ENCODE results near the gene GRIK1. TPM values are rescaled to one million over a fixed set of nuclear protein-coding genes. Genes with fewer than 3 reads are reported as not detected.

GRIK1 gene
- total RNA-seq, 2 experiments from 2014 or later = not detected

- Mint-ChIP-seq H3K9me3 (peaks cover 3% of the 10 kb centered on the region), H3K4me1 (no peaks in the 10 kb centered on the region), H3K27me3 (no peaks in the 10 kb centered on the region), H3K27ac (no peak overlapping the region), H3K36me3 (ENCODE audit: low read depth) (no peaks in the 10 kb centered on the region), H3K4me3 (no peak overlapping the region)
- no peak for DNase-seq
- ChIA-PET CTCF (no interaction called here), POLR2A (no interaction called here)
Measured at GRCh38 chr21:29547998-29548397, 391.8 kb downstream of the GRIK1 start.

DNA sequence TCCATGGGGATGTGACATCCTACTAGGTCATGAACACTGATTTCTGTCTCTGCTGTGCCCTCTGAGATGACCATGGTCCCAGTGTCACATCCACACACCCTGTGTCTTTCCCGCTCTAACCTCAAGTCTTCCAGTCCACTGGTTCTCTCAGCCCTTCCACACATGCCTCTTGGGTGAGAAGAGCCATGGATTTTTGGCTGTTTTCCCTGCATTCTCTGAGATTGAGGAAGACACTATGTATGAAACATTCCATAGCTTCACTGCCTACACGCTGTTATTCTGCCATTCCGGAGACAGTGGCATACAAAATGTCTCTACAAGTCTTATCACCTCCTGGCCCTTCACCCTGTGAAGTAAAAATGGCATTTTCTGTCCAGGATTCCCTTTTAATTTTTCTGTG is 393.7 kb downstream of the GRIK1 start:
- Mint-ChIP-seq H3K4me3 (no peak overlapping the region), H3K36me3 (ENCODE audit: low read depth) (no peaks in the 10 kb centered on the region), H3K4me1 (no peaks in the 10 kb centered on the region), H3K27me3 (no peaks in the 10 kb centered on the region), H3K9me3 (peaks cover 3% of the 10 kb centered on the region), H3K27ac (no peak overlapping the region)
- DNase-seq = no peak
- CTCF ChIA-PET = interaction anchor here (0.9 kb wide), 1 partner anchor 17 kb away, joined by 3 read pairs; no protein-coding TSS in a partner anchor
- POLR2A ChIA-PET = no interaction called here

DNA sequence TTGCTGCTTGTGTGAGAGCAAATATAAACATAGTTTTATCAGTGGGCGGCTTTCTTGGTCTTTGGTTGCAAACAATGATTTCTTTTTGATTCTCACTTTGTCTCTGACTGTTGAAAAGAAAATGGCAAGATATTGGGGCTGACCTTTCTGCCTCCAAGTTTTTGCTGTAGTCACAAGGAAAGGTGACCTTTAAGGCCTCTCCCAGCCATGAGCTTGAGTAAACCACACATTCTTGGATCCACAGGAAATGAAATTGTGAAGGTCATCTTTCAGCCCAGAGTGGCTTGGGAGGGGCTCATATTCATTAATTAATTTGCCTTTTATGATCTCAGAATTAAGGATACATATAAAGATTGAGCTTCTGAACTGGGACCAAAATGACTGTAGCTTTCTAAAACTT is 399.5 kb downstream of the GRIK1 start:
- H3K4me1 Mint-ChIP-seq = no peaks in the 10 kb centered on the region
- ChIA-PET POLR2A (no interaction called here), CTCF (interaction anchor here (1.0 kb wide), 1 partner anchor 51 kb away, joined by 3 read pairs; no protein-coding TSS in a partner anchor)
- no peak overlapping the region for H3K27ac Mint-ChIP-seq
- H3K36me3 Mint-ChIP-seq (ENCODE audit: low read depth) = no peaks in the 10 kb centered on the region
- H3K27me3 Mint-ChIP-seq = no peaks in the 10 kb centered on the region
- DNase-seq = no peak
- H3K4me3 Mint-ChIP-seq = no peak overlapping the region
- no peaks in the 10 kb centered on the region for H3K9me3 Mint-ChIP-seq

- CTCF ChIA-PET = no interaction called here
- Mint-ChIP-seq H3K9me3 (no peaks in the 10 kb centered on the region), H3K27ac (no peak overlapping the region), H3K4me3 (no peak overlapping the region), H3K4me1 (no peaks in the 10 kb centered on the region), H3K36me3 (ENCODE audit: low read depth) (no peaks in the 10 kb centered on the region), H3K27me3 (no peaks in the 10 kb centered on the region)
- DNase-seq = no peak
- POLR2A ChIA-PET = no interaction called here
Measured at GRCh38 chr21:29538115-29538514, 401.7 kb downstream of the GRIK1 start.

- H3K9me3 Mint-ChIP-seq = peaks cover 4% of the 10 kb centered on the region
- ChIA-PET CTCF (no interaction called here), POLR2A (no interaction called here)
- H3K27me3 Mint-ChIP-seq = no peaks in the 10 kb centered on the region
- no peaks in the 10 kb centered on the region for H3K4me1 Mint-ChIP-seq
- H3K4me3 Mint-ChIP-seq = no peak overlapping the region
- DNase-seq = no peak
- no peaks in the 10 kb centered on the region for H3K36me3 Mint-ChIP-seq (ENCODE audit: low read depth)
- H3K27ac Mint-ChIP-seq = no peak overlapping the region
Measured at GRCh38 chr21:29534448-29534847, 405.3 kb downstream of the GRIK1 start.

GRCh38 chr21:29529139-29529538 is 410.7 kb downstream of the GRIK1 start:
- CTCF ChIA-PET = interaction anchor here (0.5 to 1.3 kb wide), 2 partner anchors 16 to 57 kb away, joined by 3 read pairs; no protein-coding TSS in a partner anchor

GRCh38 chr21:29526545-29526944 is 413.3 kb downstream of the GRIK1 start:
- ChIA-PET CTCF (interaction anchor here (0.9 kb wide), 1 partner anchor 12 kb away, joined by 3 read pairs; no protein-coding TSS in a partner anchor), POLR2A (no interaction called here)

More at GRCh38 chr21:29529139-29529538, 410.7 kb downstream of the GRIK1 start:
- POLR2A ChIA-PET = no interaction called here
- Mint-ChIP-seq H3K9me3 (peaks cover 13% of the 10 kb centered on the region), H3K27me3 (no peaks in the 10 kb centered on the region), H3K4me3 (no peak overlapping the region), H3K4me1 (no peaks in the 10 kb centered on the region), H3K27ac (no peak overlapping the region), H3K36me3 (ENCODE audit: low read depth) (peaks cover 9% of the 10 kb centered on the region)
- no peak for DNase-seq

DNA sequence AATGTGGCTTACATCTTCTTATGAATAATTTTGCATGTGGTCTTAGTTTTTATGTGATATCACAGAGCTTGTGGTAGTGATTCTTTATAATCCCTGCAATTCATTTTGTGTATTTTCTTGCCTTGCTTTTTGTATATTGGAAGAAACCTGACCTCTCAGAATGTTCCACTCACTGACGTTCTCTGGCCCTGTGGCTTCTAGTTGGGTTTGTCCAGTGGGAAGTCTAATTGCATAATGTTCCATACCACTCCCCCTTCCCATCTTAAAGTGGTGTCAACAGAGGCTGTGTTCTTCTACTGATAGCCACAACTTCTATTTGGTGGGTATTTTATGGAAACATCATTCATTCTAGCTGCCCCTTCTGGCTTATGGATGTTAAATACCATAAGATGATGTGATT is 415.7 kb downstream of the GRIK1 start:
- no peak overlapping the region for H3K27ac Mint-ChIP-seq
- peaks cover 10% of the 10 kb centered on the region for H3K9me3 Mint-ChIP-seq
- no peaks in the 10 kb centered on the region for H3K27me3 Mint-ChIP-seq
- peaks cover 9% of the 10 kb centered on the region for H3K36me3 Mint-ChIP-seq (ENCODE audit: low read depth)
- POLR2A ChIA-PET = no interaction called here
- CTCF ChIA-PET = interaction anchor here (1.8 kb wide), 1 partner anchor 10 kb away, joined by 3 read pairs; no protein-coding TSS in a partner anchor
- no peak overlapping the region for H3K4me3 Mint-ChIP-seq
- no peaks in the 10 kb centered on the region for H3K4me1 Mint-ChIP-seq
- no peak for DNase-seq

More at GRCh38 chr21:29526545-29526944, 413.3 kb downstream of the GRIK1 start:
- Mint-ChIP-seq H3K27me3 (no peaks in the 10 kb centered on the region), H3K4me1 (no peaks in the 10 kb centered on the region), H3K36me3 (ENCODE audit: low read depth) (peaks cover 9% of the 10 kb centered on the region), H3K4me3 (no peak overlapping the region), H3K9me3 (peaks cover 11% of the 10 kb centered on the region), H3K27ac (no peak overlapping the region)
- no peak for DNase-seq

GRCh38 chr21:29523646-29524045 is 416.1 kb downstream of the GRIK1 start:
- Mint-ChIP-seq H3K27ac (no peak overlapping the region), H3K4me1 (no peaks in the 10 kb centered on the region), H3K36me3 (ENCODE audit: low read depth) (peaks cover 9% of the 10 kb centered on the region), H3K9me3 (peaks cover 12% of the 10 kb centered on the region), H3K4me3 (no peak overlapping the region), H3K27me3 (no peaks in the 10 kb centered on the region)
- CTCF ChIA-PET = interaction anchor here (1.8 kb wide), 1 partner anchor 10 kb away, joined by 3 read pairs; no protein-coding TSS in a partner anchor
- POLR2A ChIA-PET = no interaction called here
- no peak for DNase-seq

GRCh38 chr21:29521872-29522271 is 417.9 kb downstream of the GRIK1 start:
- ChIA-PET POLR2A (no interaction called here), CTCF (no interaction called here)
- Mint-ChIP-seq H3K4me3 (no peak overlapping the region), H3K9me3 (peaks cover 6% of the 10 kb centered on the region), H3K4me1 (no peaks in the 10 kb centered on the region), H3K36me3 (ENCODE audit: low read depth) (peaks cover 4% of the 10 kb centered on the region), H3K27ac (no peak overlapping the region), H3K27me3 (no peaks in the 10 kb centered on the region)
- DNase-seq = no peak

GRCh38 chr21:29520171-29520570 is 419.6 kb downstream of the GRIK1 start:
- Mint-ChIP-seq H3K36me3 (ENCODE audit: low read depth) (no peaks in the 10 kb centered on the region), H3K27me3 (no peaks in the 10 kb centered on the region), H3K27ac (no peak overlapping the region), H3K4me1 (no peaks in the 10 kb centered on the region), H3K4me3 (no peak overlapping the region), H3K9me3 (peaks cover 3% of the 10 kb centered on the region)
- no peak for DNase-seq
- ChIA-PET CTCF (no interaction called here), POLR2A (no interaction called here)

GRCh38 chr21:29514652-29515247 is 425.0 kb downstream of the GRIK1 start:
- CTCF ChIA-PET = interaction anchor here (0.8 to 1.3 kb wide), 2 partner anchors 10 to 12 kb away, joined by 3 read pairs; no protein-coding TSS in a partner anchor
- H3K27ac Mint-ChIP-seq = no peak overlapping the region
- H3K36me3 Mint-ChIP-seq (ENCODE audit: low read depth) = peaks cover 8% of the 10 kb centered on the region
- POLR2A ChIA-PET = no interaction called here
- H3K27me3 Mint-ChIP-seq = no peaks in the 10 kb centered on the region
- no peak for DNase-seq
- no peak overlapping the region for H3K4me3 Mint-ChIP-seq
- H3K4me1 Mint-ChIP-seq = no peaks in the 10 kb centered on the region
- H3K9me3 Mint-ChIP-seq = peaks cover 18% of the 10 kb centered on the region

DNA sequence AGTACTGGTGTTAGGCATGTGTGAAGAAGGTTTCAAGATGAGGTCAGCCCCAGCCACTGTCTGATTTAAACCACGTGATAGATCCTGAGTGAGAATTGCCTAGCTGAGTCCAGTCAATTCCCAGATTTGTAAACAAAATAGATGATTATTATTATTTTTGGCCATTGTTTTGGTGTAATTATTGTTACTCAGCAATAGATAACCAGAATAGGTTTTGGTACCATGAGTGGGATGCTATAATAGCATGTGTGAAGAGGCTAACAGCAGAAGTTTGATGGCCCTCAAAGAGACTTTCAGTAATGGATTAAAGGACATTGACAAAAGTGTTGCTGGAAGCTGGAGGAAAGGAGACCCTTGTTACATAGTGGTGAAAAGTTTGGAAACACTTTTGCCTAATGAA is 426.3 kb downstream of the GRIK1 start:
- Mint-ChIP-seq H3K4me3 (no peak overlapping the region), H3K27ac (no peak overlapping the region), H3K36me3 (ENCODE audit: low read depth) (peaks cover 8% of the 10 kb centered on the region), H3K4me1 (no peaks in the 10 kb centered on the region), H3K27me3 (no peaks in the 10 kb centered on the region), H3K9me3 (peaks cover 15% of the 10 kb centered on the region)
- POLR2A ChIA-PET = no interaction called here
- CTCF ChIA-PET = interaction anchor here (1.3 kb wide), 1 partner anchor 11 kb away, joined by 3 read pairs; no protein-coding TSS in a partner anchor
- no peak for DNase-seq

DNA sequence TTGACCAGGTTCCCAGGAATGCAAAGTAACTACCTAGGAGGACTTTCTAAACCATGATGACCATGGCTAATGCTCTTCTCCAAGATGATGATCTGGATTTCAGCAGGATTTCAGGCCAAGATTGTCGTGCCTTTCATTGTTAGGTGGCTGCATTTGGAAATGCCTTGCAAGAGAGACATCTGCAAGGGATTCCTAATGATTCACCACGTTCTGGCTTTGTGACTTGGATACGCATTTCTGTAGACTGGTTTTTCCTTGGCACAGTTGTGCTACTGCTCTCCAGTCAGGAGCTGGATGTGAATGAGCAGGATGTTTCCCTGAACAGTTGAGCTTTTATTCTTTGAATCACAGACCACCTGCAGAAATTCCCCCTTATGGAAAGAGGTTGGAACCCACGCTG is 428.7 kb downstream of the GRIK1 start:
- CTCF ChIA-PET = no interaction called here
- Mint-ChIP-seq H3K27ac (no peak overlapping the region), H3K4me3 (no peak overlapping the region), H3K9me3 (peaks cover 15% of the 10 kb centered on the region), H3K4me1 (no peaks in the 10 kb centered on the region), H3K27me3 (no peaks in the 10 kb centered on the region), H3K36me3 (ENCODE audit: low read depth) (peaks cover 8% of the 10 kb centered on the region)
- DNase-seq = no peak
- POLR2A ChIA-PET = no interaction called here
